Measurements from ENCODE around the gene OXER1. TPM values are rescaled to one million over a fixed set of nuclear protein-coding genes. Genes with fewer than 3 reads are reported as not detected.

OXER1 gene
- total RNA-seq, 1 donor from 2014 or later, result 0.75 TPM

DNA sequence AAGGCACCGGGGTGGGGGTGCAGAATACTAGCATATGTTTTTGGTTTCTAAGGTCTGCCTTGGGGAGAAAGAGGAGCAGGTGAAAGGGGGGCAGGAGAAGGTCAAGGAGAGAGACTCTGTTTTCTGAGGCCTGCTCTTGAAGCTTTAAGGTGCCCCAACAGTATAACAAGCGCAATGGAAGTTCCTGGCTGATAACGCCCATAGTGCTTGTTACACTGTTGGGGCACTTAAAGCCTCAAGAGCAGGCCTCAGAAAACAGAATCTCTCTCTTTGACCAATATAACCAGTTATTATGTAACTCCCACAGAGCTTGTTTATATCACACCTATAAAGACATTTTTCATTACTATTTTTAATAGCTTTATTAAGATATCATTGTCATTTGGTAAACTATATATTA, 16.5 kb downstream of the OXER1 start:
- TF ChIP-seq CTCF (IDR thresholded peaks at IDR 0.05; ENCODE audit: insufficient read depth, low read length, poor library complexity, severe bottlenecking), result no peak
- Histone ChIP-seq H3K36me3 (ENCODE audit: control insufficient read depth, insufficient read depth, low read length) (peaks cover 1% of the 10 kb centered on the region), H3K4me3 (ENCODE audit: low read depth, low read length) (no peak overlapping the region), H3K27me3 (ENCODE audit: control insufficient read depth, insufficient read depth, low read length) (no peaks in the 10 kb centered on the region)
- DNase-seq (ENCODE audit: low read depth), result no peak

DNA sequence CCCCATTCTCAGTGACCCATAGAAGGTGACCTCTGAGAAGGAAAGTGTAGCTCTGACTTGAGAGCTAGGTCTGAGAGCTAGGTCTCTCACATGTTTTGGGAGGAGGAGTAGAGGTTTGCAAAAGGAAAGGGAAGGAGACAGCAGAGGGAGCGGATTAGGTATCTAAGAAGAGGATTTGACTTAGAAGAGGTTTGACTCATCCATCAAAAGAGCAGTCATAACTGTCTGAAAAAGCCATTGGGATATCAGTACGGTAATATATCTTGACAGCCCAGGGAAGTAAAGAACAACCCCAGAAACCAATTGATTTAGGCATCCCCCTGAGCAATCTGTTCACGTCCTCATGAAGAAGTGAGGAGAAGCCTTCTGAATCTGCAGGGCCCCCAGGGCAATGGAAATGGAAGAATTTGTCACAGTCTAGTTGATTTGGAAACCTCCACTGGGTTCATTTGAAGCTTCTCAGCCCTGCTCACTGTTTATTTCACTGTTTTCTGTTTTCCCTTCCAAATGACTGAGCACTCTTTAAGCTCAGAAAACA, 19.3 kb downstream of the OXER1 start:
- Histone ChIP-seq H3K27me3 (ENCODE audit: control insufficient read depth, insufficient read depth, low read length) (no peaks in the 10 kb centered on the region), H3K4me3 (ENCODE audit: low read depth, low read length) (no peak overlapping the region), H3K36me3 (ENCODE audit: control insufficient read depth, insufficient read depth, low read length) (peaks cover 1% of the 10 kb centered on the region)
- DNase-seq (ENCODE audit: low read depth), result no peak
- TF ChIP-seq CTCF (IDR thresholded peaks at IDR 0.05; ENCODE audit: insufficient read depth, low read length, poor library complexity, severe bottlenecking), result no peak

DNA sequence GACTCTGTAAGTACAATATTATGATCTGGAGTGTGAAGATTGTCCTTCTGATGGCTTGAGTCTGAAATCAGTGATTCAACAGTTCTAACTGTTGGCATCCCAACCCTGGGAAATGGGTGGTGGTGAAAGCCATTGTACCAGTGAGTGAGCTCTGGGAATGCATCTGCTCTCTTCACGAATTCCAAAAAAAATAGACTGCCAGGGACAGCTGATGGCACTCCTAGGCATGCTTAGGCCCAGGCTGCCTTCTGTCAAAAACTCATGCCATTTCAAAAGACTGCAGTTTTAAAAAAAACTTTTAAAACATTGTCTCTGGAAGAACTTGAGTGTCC, 20.3 kb downstream of the OXER1 start:
- Histone ChIP-seq H3K4me3 (ENCODE audit: low read depth, low read length) (no peak overlapping the region), H3K36me3 (ENCODE audit: control insufficient read depth, insufficient read depth, low read length) (no peaks in the 10 kb centered on the region), H3K27me3 (ENCODE audit: control insufficient read depth, insufficient read depth, low read length) (no peaks in the 10 kb centered on the region)
- TF ChIP-seq CTCF (IDR thresholded peaks at IDR 0.05; ENCODE audit: insufficient read depth, low read length, poor library complexity, severe bottlenecking), result no peak
- no peak for DNase-seq (ENCODE audit: low read depth)

GRCh38 chr2:42742740-42743658, 20.9 kb downstream of the OXER1 start:
- DNase-seq (ENCODE audit: low read depth), result no peak
- Histone ChIP-seq H3K27me3 (ENCODE audit: control insufficient read depth, insufficient read depth, low read length) (no peaks in the 10 kb centered on the region), H3K4me3 (ENCODE audit: low read depth, low read length) (no peak overlapping the region), H3K36me3 (ENCODE audit: control insufficient read depth, insufficient read depth, low read length) (no peaks in the 10 kb centered on the region)
- no peak for TF ChIP-seq CTCF (IDR thresholded peaks at IDR 0.05; ENCODE audit: insufficient read depth, low read length, poor library complexity, severe bottlenecking)

GRCh38 chr2:42741140-42741539, 22.8 kb downstream of the OXER1 start:
- H3K4me3 ChIP-seq (ENCODE audit: low read depth, low read length), result no peak overlapping the region
- no peak for TF ChIP-seq CTCF (IDR thresholded peaks at IDR 0.05; ENCODE audit: insufficient read depth, low read length, poor library complexity, severe bottlenecking)
- H3K27me3 ChIP-seq (ENCODE audit: control insufficient read depth, insufficient read depth, low read length), result no peaks in the 10 kb centered on the region
- no peak for DNase-seq (ENCODE audit: low read depth)
- no peaks in the 10 kb centered on the region for H3K36me3 ChIP-seq (ENCODE audit: control insufficient read depth, insufficient read depth, low read length)

Data from kidney epithelial cell (primary cell).